HG02678 (cell line): ENCODE measurements around the gene PPRC1.

Experiments
- ATAC-seq: cut with Tn5 transposase; IDR thresholded peaks from one replicate; pipeline ENCODE4 v1.9.1; 2021; ENCODE audit warnings: mild to moderate bottlenecking, moderate library complexity; ENCODE audit not compliant: unreplicated experiment

PPRC1 gene

DNA sequence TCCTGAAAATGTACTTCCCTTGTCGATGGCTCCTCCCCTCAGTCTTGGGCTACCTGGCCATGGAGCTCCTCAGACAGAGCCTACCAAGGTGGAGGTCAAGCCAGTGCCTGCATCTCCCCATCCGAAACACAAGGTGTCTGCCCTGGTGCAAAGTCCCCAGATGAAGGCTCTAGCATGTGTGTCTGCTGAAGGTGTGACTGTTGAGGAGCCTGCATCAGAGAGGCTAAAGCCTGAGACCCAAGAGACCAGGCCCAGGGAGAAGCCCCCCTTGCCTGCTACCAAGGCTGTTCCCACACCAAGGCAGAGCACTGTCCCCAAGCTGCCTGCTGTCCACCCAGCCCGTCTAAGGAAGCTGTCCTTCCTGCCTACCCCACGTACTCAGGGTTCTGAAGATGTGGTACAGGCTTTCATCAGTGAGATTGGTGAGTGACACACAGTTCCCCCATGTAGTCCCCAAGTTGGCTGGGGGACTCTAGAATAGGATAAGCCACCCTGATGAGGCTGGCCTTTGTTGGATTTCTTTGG lies 8.8 kb downstream of the PPRC1 start:
- ATAC-seq, result no peak

DNA sequence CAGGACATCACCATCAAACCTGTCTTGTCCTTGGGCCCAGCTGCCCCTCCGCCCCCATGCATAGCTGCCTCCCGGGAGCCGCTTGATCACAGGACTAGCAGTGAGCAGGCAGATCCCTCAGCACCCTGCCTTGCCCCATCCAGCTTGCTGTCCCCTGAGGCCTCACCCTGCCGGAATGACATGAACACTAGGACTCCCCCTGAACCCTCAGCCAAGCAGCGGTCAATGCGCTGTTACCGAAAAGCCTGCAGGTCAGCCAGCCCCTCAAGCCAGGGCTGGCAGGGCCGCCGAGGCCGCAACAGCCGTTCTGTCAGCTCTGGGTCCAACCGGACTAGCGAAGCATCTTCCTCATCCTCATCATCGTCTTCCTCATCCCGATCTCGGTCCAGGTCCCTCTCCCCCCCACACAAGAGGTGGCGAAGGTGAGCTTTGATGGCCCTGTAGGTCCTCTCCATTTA lies 14.2 kb downstream of the PPRC1 start:
- no peak for ATAC-seq

DNA sequence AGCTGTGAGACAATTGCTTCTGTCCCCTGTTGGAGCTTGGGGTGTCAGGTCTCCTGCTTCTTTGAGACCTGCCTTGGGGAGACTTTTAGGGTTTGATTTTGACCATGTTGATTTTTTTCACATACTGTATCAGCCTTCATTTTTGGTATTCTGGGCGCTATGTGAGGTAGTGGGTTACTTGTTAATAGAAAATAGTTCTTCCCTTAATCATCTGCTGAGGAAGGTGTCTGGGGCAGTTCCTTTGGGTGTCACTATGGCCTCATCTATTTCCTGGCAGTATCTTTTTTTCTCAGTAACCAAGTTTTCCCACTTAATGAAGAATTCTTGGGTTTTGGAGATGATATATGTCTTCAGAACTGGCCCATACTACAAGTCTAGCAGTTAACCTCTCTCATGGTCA lies 14.7 kb downstream of the PPRC1 start:
- ATAC-seq, result no peak

DNA sequence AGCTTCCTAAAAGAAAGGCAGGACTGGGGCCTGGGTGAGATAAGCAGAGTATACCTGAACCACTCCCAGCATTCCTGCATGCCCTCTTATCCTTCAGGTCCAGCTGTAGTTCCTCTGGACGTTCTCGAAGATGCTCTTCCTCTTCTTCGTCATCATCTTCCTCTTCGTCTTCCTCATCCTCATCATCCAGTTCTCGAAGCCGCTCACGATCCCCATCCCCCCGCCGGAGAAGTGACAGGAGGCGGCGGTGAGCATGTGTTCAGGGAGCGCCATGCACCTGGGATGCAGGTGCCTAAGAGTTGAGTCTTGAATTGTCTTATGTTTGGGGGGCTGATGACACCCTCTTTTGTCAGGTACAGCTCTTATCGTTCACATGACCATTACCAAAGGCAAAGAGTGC lies 15.4 kb downstream of the PPRC1 start:
- no peak for ATAC-seq

DNA sequence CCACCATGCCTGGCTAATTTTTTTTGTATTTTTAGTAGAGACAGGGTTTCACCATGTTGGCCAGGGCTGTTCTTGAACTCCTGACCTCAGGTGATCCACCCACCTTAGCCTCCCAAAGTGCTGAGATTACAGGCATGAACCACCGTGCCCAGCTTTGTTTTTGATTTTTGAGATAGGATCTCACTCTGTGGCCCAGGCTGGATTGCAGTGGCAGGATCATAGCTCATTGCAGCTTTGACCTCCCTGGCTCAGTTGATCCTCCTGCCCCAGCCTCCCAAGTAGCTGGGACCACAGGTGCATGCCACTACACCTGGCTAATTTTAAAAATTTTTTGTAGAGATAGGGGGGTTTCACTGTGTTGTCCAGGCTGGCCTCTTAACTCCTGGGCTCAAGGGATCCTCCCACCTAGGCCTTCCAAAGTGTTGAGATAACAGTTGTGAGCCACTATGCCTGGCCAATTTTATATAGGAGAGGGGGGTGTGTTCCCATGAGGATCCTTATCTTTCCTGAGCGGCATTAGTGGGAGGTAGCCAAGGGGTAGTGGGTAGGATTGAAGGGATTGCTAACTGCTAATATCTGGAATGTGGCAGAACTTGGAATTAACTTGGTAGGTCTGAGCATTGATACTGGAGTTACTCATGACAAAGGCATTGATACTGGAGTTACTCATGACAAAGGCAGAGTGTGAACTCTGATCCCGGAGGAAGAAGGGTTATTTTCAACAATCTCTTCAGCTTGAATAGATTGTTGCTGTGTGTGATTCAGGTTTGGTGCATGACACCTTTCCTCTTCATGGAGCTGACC lies 18.3 kb downstream of the PPRC1 start:
- no peak for ATAC-seq

DNA sequence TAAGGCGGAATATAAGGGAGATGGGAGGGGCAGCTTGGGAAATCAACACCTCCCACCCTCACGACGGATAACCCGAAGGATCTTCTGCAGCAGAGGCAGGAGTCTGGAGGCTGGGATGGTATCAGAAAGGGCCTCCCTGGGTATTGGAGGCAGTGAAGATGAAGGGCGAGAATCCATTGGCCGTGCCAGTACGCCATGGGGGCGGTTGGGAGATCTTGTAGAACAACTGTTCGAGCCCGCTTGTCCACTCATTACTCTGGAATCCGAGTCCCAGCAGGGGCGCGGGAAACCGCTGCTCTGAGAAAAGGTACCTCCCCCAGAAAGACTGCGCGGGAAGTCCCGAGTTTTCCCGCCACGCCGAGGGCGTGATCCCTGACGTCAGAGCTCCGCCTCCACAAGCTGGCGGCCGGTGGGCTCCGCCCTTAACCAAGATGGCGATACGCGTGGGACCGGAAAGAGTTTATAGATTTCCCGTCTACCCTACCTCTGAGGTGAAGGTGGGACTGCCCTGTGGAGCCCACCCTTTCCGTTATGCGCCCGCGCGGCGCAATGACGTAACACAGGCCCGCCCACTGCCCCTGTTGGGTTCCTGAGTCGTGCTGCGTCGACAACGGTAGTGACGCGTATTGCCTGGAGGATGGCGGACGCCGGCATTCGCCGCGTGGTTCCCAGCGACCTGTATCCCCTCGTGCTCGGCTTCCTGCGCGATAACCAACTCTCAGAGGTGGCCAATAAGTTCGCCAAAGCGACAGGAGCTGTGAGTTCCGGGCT lies 19.1 kb downstream of the PPRC1 start, which contains the start of gene NOLC1:
NOLC1 (plus strand) TSS at position 616 of the 771 bp plus-strand sequence; CDS start at position 638, 22 bp downstream.
- ATAC-seq, result peak; percentile 94

DNA sequence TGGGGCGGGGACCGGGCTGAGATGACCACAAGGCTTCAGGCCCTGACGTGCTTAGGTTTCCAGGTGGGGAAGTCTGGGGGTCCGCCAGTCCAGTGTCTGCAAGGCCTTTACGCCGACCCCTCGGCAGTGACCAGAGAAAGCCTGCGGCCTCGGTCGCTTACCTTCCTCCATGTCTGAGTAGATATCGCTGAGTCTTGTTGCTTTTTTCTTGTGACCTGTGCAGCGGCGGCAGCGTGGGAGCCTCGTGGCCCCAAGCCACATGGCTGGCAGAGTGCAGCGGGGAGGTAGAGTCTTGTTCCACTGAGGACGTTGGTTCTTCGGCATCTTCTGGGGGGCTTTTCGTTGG lies 19.7 kb downstream of the PPRC1 start:
- ATAC-seq, result peak; percentile 23

DNA sequence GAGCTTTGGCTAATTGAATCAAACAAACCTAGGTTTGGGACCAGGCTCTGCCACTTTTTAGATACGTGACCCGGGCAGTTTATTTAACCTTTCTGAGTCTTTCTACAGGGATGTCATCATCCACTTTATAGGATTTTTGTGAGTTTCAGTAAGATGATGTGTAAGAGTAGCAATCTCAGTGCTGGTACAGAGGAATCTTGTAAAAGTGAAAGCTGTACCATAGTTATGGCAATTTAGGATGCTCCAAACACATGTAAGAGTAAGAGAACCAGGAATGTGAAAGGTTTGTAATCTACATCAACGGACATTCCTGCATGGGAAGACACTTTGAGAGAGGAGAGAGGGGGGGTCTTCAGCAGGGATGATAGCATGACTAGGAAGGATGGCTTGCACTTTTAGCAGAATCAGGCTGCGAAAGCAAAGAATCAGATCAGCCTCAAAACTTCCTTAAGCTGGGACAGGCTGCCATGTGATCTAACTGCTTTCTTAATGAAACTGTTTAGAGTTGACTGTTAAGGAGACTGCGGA lies 20.3 kb downstream of the PPRC1 start:
- ATAC-seq, result no peak

DNA sequence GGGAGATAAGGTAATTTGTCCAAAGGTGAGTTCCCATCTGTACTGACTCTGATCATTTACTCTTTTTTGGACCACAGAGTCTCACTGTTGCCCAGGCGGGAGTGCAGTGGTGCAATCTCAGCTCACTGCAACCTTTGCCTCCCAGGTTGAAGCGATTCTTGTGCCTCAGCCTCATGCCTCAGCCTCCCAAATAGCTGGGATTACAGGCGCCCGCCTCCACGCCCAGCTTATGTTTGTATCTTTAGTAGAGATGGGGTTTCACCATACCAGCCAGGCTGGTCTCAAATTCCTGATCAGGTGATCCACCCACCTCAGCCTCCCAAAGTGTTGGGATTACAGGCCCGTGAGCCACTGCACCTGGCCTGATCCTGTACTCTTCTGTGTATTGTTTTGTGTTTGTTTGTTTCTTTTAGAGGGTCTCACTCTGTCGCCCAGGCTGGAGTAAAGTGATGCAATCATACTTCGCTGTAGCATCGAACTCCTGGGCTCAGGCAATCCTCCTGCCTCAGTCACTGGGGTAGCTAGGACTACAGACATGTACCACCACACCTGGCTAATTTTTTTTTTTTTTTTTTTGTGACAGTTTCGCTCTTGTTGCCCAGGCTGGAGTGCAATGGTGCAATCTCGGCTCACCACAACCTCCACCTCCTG lies 21.8 kb downstream of the PPRC1 start:
- ATAC-seq, result no peak

DNA sequence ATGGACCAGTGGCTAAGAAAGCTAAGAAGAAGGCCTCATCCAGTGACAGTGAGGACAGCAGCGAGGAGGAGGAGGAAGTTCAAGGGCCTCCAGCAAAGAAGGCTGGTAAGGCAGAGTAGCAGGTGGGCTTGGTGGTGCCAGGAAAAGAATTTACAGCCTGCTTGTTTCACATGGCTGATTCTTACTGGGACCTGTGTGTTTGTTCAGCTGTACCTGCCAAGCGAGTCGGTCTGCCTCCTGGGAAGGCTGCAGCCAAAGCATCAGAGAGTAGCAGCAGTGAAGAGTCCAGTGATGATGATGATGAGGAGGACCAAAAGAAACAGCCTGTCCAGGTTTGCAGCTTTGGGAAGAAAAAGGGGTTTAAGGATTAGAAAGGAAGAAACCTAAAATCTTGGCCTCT lies 24.4 kb downstream of the PPRC1 start:
- ATAC-seq, result no peak

DNA sequence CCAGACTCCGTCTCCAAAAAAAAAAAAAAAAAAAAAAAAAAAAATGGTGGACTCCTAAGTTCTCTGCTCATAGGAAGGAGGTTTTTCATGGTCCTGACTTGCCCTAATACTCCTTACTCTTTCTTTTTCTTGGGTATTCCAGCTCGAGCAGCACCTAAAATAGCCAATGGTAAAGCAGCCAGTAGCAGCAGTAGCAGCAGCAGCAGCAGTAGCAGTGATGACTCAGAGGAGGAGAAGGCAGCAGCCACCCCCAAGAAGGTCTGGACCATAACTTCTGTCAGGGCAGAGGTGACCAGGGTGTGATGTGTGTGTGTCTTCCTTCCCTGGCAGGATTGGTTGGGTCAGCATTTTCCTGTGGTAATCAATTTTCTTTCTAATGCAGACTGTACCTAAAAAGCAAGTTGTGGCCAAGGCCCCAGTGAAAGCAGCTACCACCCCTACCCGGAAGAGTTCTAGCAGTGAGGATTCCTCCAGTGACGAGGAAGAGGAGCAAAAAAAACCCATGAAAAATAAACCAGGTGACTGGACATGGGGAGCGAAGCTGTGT lies 26.3 kb downstream of the PPRC1 start:
- ATAC-seq, result no peak

DNA sequence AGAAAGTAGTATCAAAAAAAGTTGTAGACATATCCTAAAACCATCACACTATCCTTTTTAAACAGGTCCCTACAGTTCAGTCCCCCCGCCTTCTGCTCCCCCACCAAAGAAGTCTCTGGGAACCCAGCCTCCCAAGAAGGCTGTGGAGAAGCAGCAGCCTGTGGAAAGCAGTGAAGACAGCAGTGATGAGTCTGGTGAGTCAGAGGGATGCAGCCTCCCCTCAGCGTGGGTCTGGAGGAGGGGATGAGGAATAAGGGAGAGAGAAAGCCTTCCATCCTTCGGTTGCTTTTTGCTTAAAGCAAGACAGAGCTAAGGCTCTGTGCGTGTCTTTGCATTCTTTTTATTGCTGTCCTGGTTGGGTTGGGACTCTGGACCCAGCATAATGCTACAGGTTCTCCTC lies 27.0 kb downstream of the PPRC1 start:
- ATAC-seq, result no peak

DNA sequence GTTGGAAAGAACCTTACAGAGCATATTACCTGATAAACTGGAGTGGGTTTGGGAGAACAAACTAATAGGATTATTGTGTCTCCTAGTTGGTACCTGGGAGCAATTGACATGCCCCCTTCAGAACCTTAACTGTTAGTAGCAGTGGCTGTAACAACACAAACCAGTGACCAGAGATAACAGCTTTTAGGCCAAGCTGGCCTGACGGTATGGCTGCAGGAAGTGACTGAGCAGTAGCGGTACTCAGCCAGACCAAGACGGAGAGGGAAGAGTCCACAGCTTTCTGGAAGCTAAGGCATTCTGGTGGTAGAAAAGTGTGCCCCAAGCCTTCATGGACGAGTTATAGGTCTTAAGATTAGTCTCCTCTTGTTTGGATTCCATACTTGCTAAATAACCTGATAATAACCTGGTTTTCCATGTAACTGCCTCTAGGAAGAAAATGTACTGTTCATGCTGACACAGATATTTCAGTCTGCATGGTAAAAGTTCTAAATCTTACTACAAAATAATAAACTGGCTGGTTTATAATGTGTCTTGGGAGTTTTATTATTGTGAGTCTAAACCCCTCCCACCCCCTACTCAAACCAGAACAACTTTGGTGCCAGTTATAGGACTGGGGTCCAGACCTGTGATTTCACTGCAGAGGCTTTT lies 30.6 kb downstream of the PPRC1 start:
- ATAC-seq, result no peak

DNA sequence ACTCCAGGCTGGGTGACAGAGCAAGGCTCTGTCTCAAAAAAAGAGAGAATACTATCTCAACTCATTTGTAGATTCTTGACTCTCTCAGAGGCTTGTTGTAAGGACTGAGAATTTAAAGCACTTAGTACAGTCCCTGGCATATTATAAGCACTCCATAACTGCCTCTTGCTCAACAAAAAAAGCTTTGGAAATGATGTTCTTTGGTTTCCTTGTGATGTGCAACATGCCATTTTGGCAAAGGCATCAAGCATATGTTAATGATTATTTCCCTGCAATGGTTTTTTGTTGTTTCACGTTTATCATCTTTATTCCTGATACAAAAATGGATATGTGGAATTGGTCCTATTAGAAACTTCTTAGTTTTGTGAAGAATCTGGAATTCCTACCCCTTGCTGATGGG lies 35.0 kb downstream of the PPRC1 start:
- no peak for ATAC-seq

DNA sequence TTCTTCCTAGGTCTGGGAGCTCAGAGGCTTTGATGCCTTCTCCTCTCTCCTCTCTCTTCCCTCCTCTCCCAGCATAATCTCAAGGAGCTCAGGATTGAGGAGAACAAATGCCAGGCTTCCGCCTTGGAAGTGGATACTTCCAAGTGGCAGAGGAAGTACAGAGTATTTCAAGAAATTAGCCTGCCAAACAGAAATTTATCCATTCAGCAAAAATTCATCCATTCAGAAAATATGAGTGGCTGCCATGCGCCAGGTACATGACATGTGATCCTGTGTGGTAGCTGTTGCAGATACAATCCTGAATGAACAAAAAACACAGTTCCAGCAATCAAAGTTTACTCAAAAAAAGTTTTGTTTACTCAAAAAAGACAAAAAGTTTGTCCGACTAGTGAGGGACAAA lies 37.8 kb downstream of the PPRC1 start:
- no peak for ATAC-seq

DNA sequence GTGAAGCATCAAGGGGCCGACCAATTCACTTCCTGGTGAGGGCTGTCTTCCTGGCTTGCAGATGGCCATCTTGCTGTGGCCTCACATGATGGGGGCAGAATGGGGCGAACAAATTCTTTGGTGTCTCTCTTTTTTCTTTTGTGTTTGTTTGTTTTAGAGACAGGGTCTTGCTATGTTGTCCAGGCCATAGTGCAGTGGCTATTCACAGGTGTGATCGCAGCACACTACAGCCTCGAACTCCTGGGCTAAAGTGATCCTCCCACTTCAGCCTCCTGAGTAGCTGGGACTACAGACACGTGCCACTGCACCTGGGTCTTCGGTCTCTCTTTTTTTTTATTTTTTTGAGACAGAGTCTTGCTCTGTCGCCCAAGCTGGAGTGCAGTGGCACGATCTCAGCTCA lies 39.4 kb downstream of the PPRC1 start:
- ATAC-seq, result no peak

DNA sequence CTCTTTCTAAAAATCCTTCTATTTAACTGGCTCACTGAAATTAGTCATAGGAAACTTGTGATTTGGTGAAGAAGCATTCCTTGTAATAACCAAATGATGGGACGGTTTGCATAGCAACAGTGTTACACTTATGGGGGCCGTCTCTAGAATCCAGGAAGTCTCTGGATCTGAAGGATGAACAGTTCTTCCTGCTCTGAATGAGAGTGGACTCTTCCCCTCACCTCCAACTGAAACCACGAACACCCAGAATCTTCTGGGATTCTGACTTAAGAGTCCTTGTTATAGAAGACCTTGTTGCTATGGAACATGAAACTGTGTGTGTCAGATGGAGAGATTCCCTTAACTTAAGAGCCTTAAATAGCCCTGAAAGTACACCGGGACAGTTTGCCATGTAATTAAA lies 42.6 kb downstream of the PPRC1 start:
- no peak for ATAC-seq

DNA sequence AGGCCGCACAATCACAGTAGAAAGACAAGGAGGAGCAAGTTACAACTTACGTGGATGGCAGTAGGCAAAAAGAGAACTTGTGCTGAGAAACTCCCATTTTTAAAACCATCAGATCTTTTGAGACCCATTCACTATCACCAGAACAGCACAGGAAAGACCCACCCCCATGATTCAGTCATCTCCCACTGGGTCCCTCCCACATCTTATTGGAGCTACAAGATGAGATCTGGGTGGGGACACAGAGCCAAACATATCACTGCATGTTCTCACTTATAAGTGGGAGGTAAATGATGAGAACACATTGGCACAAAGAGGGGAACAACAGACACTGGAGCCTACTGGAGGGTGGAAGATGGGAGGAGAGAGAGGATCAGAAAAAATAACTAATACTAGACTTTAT lies 51.8 kb downstream of the PPRC1 start:
- ATAC-seq, result no peak

DNA sequence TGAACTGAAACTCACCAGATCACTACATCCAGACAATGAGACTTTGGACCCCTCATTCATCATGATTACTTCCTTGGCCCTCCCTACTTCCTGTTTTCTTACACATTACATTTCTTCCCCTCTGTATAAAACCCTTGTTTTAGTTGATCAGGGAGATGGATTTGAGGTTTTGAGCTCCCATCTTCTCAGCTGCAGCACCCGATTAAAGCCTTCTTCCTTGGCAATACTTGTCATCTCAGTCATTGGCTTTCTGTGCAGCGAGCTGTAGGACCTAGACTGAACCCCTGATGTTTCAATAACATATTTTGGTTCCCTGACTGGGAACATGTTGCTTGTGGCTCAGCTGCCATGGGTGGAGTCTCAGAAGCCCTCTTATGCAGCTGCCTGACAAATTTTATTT lies 52.4 kb downstream of the PPRC1 start:
- ATAC-seq, result no peak

DNA sequence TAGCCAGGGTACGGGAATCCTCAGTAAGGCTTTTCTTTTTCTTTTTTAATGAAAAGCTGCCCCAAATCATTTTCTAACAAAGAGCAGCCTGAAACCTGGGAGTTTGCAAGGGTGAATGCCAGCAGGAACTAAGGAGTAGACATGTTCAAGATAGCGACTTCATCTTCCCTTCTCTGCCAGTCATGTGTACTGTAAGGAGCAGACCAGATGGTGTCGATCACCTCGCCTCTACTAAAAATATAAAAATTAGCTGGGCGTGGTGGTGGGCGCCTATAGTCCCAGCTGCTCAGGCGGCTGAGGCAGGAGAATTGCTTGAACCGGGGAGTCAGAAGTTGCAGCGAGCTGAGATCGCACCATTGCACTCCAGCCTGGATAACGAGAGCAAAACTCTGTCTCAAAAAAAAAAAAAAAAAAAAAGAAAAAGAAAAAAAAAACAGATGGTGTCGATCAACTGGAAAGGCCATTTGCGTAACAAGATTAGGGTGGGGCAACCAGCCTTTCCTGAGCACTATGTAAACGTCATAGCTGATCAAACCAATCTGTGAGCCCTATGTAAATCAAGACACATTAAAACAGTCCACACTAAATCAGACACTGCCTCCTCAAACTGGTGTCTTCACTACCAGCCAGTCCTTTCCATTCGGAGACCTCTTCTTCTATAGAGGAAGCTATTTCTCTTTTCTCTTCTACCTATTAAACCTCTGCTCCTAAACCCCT lies 53.1 kb downstream of the PPRC1 start:
- no peak for ATAC-seq
